HG02678 (cell line): ENCODE data around the gene LTBP1.
A peak's percentile ranks its signal among the peaks of the same experiment; 100 is the strongest.

Experiments used
- ATAC-seq: cut with Tn5 transposase; IDR thresholded peaks from one replicate; pipeline ENCODE4 v1.9.1; 2021; ENCODE audit warnings: mild to moderate bottlenecking, moderate library complexity; ENCODE audit not compliant: unreplicated experiment

LTBP1 gene

GRCh38 chr2:33404321-33404720 lies 457.6 kb downstream of the LTBP1 start:
- ATAC-seq: no peak

DNA sequence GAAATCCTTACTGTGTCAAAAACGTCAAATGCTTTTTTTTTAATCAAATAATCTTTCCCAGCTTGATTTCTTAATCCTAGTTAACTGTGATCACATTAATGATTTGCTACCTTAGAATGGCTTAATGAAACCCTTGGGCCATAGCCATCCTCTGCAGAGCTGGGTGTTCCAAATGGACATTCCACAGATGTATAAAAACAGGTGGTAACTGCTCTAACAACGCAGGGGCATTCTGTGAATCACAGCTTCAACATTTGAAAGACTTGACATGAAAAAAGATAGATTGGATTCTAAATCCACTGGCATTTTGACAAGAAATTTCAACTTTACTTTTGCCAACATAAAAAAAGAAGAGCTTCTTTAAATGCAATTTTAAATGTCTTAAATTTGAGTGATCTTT lies 459.9 kb downstream of the LTBP1 start:
- no peak for ATAC-seq

DNA sequence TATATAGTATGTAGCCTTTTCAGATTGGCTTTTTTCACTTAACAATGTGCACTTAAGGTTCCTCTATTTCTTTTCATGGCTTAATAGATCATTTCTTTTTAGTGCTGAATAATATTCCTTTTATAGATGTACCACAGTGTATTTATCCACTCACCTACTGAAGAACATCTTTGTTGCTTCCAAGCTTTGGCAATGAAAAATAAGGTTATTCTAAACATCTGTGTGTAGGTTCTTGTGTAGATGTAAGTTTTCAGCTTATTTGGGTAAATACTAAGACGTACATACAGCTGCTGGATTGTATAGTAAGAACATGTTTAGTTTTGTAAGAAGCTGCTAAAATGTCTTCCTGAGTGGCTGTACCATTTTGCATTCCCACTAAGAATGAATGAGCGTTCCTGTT lies 461.4 kb downstream of the LTBP1 start:
- no peak for ATAC-seq

DNA sequence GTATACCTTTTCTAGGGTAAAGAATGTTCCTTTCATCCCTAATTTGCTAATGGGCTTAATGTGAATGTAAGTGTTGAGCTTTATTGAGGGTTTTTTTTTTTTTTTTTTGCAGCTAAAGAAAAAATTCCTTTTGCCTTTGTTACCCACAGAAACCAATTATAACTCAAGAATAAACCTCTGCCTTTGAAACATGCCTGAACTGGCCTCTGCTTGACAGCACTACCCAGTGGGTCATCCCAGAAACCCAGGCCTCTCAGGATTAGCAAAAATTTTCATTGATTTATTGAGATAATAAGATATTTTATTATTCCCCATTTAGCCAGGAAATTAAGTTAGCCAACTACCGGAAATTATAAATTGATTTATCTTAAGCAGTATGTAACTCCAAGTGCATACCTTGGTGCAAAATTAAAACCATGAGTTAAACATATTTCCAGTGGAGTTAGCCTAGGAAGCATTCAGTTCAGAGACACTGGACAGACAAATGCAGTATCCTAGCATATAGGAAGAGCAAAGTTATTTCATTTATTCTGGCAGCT lies 462.7 kb downstream of the LTBP1 start:
- ATAC-seq: no peak

DNA sequence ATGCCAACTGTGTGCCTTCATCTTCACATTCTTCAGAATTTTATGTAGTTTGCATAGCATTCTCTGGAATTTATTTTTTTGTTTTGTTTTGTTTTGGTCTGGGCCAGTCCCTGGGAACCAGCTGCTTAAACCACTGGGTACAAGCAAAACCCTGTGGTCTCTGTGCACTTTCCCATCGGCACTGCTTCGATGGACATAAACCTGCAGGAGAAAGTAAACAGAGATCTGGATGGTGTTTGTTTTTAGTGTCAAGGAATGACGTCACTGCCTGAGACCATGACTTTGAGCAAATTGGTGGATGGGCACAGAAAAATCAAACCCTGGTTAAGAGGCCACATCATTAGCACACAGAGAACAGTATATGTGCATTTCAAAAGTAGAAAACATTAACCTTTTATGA lies 465.0 kb downstream of the LTBP1 start:
- no peak for ATAC-seq

GRCh38 chr2:33412920-33413319 lies 466.2 kb downstream of the LTBP1 start:
- no peak for ATAC-seq

GRCh38 chr2:33419581-33420200 lies 472.9 kb downstream of the LTBP1 start:
- ATAC-seq: no peak

DNA sequence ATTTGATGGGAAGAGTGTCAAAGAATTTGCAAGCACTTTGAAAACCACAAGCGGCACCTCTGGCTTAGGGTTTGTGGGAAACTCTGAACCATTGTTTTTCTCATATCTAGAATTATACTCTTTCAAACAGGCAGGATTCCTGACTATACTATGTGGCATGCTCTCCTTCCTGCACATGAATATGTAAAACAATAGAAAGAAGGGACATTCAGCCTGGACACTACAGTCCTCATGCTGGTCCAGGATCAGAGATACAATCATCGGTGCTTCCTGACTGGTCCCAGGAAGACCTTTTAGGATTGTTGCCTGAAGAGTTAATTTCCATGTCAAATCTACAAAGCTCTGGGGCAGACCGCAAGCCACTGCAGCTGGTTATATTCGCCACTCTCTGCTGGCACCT lies 474.0 kb downstream of the LTBP1 start:
- ATAC-seq: no peak

DNA sequence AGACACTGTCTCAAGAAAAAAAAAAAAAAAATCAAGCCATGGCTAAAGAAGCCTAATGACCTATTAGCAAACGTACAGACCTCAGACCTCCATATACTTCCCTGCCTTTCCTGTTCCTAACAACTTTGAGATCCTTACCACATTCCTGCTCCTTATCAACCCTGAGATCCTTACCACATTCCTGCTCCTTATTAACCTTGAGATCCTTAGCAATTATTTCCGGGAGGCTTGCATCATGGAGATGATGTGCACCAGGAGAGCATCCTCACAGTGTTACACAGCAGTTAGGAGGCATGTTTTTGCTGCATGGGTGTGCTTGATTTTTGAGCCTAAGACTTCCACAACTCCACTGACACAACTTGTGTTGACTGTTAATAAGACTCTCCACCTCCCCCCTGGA lies 475.1 kb downstream of the LTBP1 start:
- ATAC-seq: no peak

- ATAC-seq: no peak
These were observed 478.4 kb downstream of the LTBP1 start for GRCh38 chr2:33425161-33425560.

GRCh38 chr2:33425586-33426031 lies 478.9 kb downstream of the LTBP1 start:
- ATAC-seq: no peak

GRCh38 chr2:33426666-33427231 lies 480.0 kb downstream of the LTBP1 start:
- ATAC-seq: no peak

- no peak for ATAC-seq
These were observed 483.3 kb downstream of the LTBP1 start for GRCh38 chr2:33430077-33430476.

DNA sequence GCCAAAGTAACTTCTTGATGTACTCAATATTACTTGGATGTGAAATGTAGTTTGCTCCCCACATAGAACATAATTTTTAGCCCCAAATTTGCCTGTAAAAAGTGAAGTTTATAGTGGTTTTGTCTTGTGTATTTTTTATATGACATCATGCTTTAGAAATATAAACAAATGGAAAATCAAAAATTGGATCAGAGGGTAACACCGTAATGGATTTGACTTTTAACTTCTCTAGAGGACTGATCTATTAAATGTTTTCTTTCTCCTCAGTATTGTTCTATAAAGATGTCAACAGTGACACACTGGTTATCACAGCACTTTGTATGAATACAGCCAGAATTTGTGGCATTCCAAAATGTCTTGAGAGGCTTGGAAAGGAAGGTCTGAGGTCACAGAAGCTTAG lies 484.1 kb downstream of the LTBP1 start:
- no peak for ATAC-seq

GRCh38 chr2:33432871-33433270 lies 486.1 kb downstream of the LTBP1 start:
- no peak for ATAC-seq

DNA sequence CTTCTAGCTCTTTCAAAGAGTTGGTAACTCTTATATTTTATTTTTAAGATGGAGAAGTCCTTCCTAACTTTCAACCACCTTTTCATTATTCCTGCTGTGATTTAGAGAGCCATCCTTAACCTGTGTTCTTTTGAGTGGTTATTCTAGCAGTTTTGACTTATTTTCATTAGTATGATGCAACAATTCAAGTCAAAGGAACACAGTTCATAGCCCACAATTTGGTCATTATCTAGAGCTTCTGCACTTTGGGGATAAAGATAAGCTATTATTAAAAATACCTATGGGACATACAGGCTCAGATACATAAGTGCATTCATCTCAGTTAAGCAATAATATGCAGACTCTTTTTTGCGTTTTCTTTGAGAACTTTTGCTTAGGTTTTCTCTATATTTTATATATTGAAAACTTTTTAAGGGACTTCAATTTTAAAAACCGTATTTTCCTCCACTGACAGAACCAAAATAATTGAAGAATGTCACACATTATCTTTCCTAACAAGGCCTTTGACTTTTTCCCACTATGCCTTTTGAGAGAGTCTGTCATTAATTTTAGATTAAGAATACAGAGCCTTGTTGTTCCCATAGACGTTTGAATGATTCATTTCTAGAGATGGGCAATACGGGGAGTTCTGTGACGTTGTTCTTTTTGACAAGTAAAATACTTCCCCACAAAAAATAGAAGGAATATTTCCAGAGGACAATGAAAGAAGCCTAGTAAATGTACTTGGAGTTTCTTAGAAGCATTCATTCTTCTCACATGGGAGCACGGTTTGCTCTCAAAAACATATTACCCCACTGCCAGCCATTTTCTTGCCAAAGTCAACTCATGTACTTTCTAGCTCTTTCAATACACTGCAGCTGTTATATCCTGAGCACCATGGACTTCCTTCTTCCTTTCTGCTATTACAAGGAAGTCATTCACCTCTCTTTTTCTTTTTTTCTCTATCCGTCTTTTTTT lies 486.8 kb downstream of the LTBP1 start:
- no peak for ATAC-seq

GRCh38 chr2:33435518-33435917 lies 488.8 kb downstream of the LTBP1 start:
- ATAC-seq: no peak

GRCh38 chr2:33436083-33436482 lies 489.3 kb downstream of the LTBP1 start:
- ATAC-seq: no peak

GRCh38 chr2:33437297-33437696 lies 490.5 kb downstream of the LTBP1 start:
- no peak for ATAC-seq

- no peak for ATAC-seq
These were observed 491.1 kb downstream of the LTBP1 start for GRCh38 chr2:33437815-33438214.

- peak; percentile 83 for ATAC-seq
These were observed 494.6 kb downstream of the LTBP1 start for GRCh38 chr2:33441235-33441810.
